CD4-positive, alpha-beta T cell treated with Interleukin-17A for 1 hour (primary cell): ENCODE data around the gene RIOK2.
"Not testable (repeated sequence)": the region's sequence is repeated elsewhere in the genome, so short reads cannot be mapped to it uniquely, and the experiment has no call there.

Experiments used
- DNase-seq: peaks from one replicate; pipeline ENCODE4 v3.0.0-alpha.2; 2020

RIOK2 gene

GRCh38 chr5:97183100-97183929, at the start of gene RIOK2:
Gene RIOK2, minus strand, starts transcription at chr5:97183247. Its CDS starts 56 bp downstream, at chr5:97183191.
- peak; percentile 95 for DNase-seq

- peak; percentile 61 for DNase-seq
Measured at GRCh38 chr5:97231025-97231636, 48.1 kb upstream of the RIOK2 start.

- DNase-seq, result no peak
Measured at GRCh38 chr5:97229688-97230285, 46.7 kb upstream of the RIOK2 start.

GRCh38 chr5:97229196-97229595, 46.1 kb upstream of the RIOK2 start:
- DNase-seq, result no peak

- no peak for DNase-seq
Measured at GRCh38 chr5:97225222-97225621, 42.2 kb upstream of the RIOK2 start.

GRCh38 chr5:97224112-97224750, 41.2 kb upstream of the RIOK2 start:
- DNase-seq, result no peak

- no peak for DNase-seq
Measured at GRCh38 chr5:97223596-97223995, 40.5 kb upstream of the RIOK2 start.

- DNase-seq, result no peak
Measured at GRCh38 chr5:97209343-97209742, 26.3 kb upstream of the RIOK2 start.

GRCh38 chr5:97208714-97209113, 25.7 kb upstream of the RIOK2 start:
- DNase-seq, result no peak

- no peak for DNase-seq
Measured at GRCh38 chr5:97208184-97208713, 25.2 kb upstream of the RIOK2 start.

GRCh38 chr5:97194366-97194765, 11.3 kb upstream of the RIOK2 start:
- DNase-seq, result no peak

- DNase-seq, result no peak
Measured at GRCh38 chr5:97193355-97193688, 10.3 kb upstream of the RIOK2 start.

GRCh38 chr5:97192580-97193354, 9.7 kb upstream of the RIOK2 start:
- no peak for DNase-seq

GRCh38 chr5:97191893-97192292, 8.8 kb upstream of the RIOK2 start:
- DNase-seq, result no peak

GRCh38 chr5:97189523-97189922, 6.5 kb upstream of the RIOK2 start:
- DNase-seq, result not testable (repeated sequence)

- no peak for DNase-seq
Measured at GRCh38 chr5:97183930-97184213, 825 bp upstream of the RIOK2 start.

GRCh38 chr5:97182571-97183099, 412 bp downstream of the RIOK2 start:
- DNase-seq, result peak; percentile 27

- DNase-seq, result no peak
Measured at GRCh38 chr5:97181856-97182545, 1.0 kb downstream of the RIOK2 start.

- not testable (repeated sequence) for DNase-seq
Measured at GRCh38 chr5:97179457-97179856, 3.6 kb downstream of the RIOK2 start.

GRCh38 chr5:97172227-97172626, 10.8 kb downstream of the RIOK2 start:
- DNase-seq, result no peak

GRCh38 chr5:97171703-97172102, 11.3 kb downstream of the RIOK2 start:
- no peak for DNase-seq

- DNase-seq, result no peak
Measured at GRCh38 chr5:97167435-97167834, 15.6 kb downstream of the RIOK2 start.
